ENCODE measurements around the gene TLCD4.
"Not testable (repeated sequence)": the region's sequence is repeated elsewhere in the genome, so short reads cannot be mapped to it uniquely, and the experiment has no call there.

Gene TLCD4

DNA sequence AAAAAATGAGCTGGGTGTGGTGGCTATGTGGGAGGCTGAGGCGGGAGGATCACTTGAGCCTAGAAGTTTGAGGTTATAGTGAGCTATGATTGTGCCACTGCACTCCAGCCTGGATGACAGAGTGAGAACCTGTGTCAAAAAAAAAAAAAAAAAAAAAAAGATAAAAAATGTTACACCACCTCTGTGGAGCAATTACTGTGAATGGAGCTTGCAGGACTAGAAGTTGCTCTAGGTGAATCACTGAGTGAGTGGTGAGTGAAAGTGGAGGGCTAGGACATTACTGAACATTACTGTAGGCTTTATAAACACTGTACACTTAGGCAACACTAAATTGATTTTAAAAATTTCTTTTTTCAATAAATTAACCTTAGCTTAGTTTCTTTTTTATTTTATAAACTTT lies 21.9 kb downstream of the TLCD4 start:
- DNase-seq (ENCODE audit: extremely low spot score, insufficient read length, low read depth), result no peak
- FAIRE-seq, result no peak

DNA sequence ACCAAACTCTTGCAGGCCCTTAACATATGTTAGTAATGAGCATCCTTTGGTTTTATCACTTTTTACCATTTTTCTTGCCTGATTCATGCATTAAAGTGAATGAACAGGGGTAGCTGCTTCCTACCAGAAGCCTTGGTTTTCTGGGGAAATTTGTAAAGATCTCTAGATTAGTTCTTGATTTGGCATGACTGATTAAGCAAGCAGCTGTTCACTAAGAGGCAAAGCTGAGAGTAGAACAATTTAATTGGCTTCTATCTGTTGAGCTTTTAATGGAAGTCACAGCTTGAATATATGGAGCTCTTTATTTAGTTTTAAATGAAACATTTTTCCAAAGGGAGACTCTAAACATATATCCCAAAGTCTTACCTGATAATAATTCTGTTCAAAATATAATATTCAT lies 23.6 kb downstream of the TLCD4 start:
- FAIRE-seq (no peak), DNase-seq (ENCODE audit: extremely low spot score, insufficient read length, low read depth) (no peak)

DNA sequence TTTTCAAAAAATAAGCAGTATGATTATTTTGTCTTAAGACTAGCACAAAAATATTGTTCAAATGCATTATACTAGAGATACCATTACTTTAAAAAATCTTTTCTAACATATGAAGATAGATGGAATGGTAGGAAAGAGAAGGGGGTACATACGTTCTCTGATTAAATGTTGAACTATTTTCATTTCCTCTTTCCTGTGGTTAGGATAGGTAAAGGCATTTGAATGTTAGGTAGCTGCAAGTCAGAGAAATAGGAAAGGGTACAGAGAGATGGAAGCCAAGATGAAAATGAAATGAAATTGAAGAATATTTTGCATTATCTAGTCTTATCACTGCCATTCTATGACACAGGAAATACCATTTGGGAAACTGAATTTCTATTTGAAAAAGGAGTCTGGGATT lies 28.3 kb downstream of the TLCD4 start:
- DNase-seq (ENCODE audit: extremely low spot score, insufficient read length, low read depth) (no peak), FAIRE-seq (no peak)

DNA sequence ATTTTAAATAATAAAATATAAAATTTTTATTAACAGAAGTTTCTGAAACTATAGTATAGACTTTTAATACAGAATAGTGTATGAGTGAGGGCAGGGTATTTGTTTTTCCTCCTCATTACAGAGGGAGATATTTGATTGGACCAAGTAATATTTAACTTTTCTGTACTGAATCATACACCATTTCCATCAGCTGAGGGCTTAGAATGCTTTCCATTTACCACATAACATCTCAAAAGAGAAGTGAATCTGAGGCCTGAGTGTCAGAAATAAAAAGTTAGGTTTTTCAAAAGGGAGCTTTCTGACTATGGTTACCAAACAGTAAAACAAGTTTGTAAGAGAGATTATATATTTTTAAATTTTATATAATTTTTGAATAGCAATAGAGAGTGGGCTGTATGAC lies 29.5 kb downstream of the TLCD4 start:
- DNase-seq (ENCODE audit: extremely low spot score, insufficient read length, low read depth) (no peak), FAIRE-seq (no peak)

DNA sequence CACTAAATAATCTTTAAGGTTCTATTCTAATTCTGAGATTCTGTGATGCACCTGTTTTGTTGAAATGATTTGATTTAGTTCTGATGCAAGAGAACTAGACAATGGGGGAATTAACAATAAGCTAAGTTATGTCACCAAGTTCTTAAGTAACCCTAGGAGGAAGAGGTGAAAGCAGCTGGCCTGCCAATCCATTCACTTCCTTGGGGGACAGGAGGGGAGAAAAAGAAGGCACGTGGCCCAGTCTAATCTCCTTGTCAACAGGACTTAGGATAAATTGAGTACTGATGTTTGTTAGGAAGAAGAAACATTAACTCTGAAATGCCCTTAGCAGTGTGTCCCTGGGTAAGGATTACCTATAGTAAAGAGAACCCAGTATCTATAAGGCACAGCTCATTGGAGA lies 36.9 kb downstream of the TLCD4 start:
- no peak for DNase-seq (ENCODE audit: extremely low spot score, insufficient read length, low read depth)
- FAIRE-seq, result no peak

DNA sequence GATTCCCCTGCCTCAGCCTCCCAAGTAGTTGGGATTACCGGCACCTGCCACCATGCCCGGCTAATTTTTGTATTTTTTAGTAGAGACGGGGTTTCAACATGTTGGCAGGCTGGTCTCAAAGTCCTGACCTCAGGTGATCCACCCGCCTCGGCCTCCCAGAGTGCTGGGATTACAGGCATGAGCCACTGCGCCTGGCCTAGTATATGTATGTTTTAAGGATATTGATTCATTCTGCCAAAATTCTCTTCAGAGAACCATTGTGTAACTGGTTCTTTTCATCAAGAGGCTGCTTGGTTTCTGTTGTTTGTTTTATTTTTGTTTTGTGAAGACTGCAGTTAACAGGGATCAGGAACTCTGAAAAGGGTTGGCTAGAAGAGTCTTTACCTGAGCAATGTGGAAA lies 48.4 kb downstream of the TLCD4 start:
- DNase-seq (ENCODE audit: extremely low spot score, insufficient read length, low read depth); FAIRE-seq: not testable (repeated sequence)

All from GM18507 (cell line).